SKM-1 (cell line): ENCODE measurements around the gene GLIS1.

Experiments used
- DNase-seq: peaks from one replicate; lab custom pipeline; 2025; ENCODE audit not compliant: unreplicated experiment; lab: John Stamatoyannopoulos, UW

The GLIS1 gene

GRCh38 chr1:53536606-53537005 lies 202.4 kb downstream of the GLIS1 start:
- DNase-seq: no peak

- no peak for DNase-seq
These were observed 203.1 kb downstream of the GLIS1 start for GRCh38 chr1:53535846-53536245.

- DNase-seq: no peak
These were observed 203.7 kb downstream of the GLIS1 start for GRCh38 chr1:53535226-53535625.

- no peak for DNase-seq
These were observed 206.1 kb downstream of the GLIS1 start for GRCh38 chr1:53532912-53533311.

- DNase-seq: no peak
These were observed 206.6 kb downstream of the GLIS1 start for GRCh38 chr1:53532377-53532776.

- no peak for DNase-seq
These were observed 208.4 kb downstream of the GLIS1 start for GRCh38 chr1:53530550-53530949.

- no peak for DNase-seq
These were observed 209.4 kb downstream of the GLIS1 start for GRCh38 chr1:53529555-53529954.

- no peak for DNase-seq
These were observed 211.6 kb downstream of the GLIS1 start for GRCh38 chr1:53527368-53527767.

GRCh38 chr1:53526451-53527101 lies 212.4 kb downstream of the GLIS1 start:
- DNase-seq: no peak

- DNase-seq: no peak
These were observed 213.4 kb downstream of the GLIS1 start for GRCh38 chr1:53525595-53525994.

- no peak for DNase-seq
These were observed 214.3 kb downstream of the GLIS1 start for GRCh38 chr1:53524428-53525375.

GRCh38 chr1:53521924-53522552 lies 216.9 kb downstream of the GLIS1 start:
- DNase-seq: no peak

GRCh38 chr1:53520481-53520880 lies 218.5 kb downstream of the GLIS1 start:
- DNase-seq: no peak

- DNase-seq: no peak
These were observed 219.5 kb downstream of the GLIS1 start for GRCh38 chr1:53519421-53519820.

GRCh38 chr1:53518775-53519174 lies 220.2 kb downstream of the GLIS1 start:
- DNase-seq: no peak

GRCh38 chr1:53517821-53518352 lies 221.1 kb downstream of the GLIS1 start:
- DNase-seq: no peak

- DNase-seq: no peak
These were observed 221.9 kb downstream of the GLIS1 start for GRCh38 chr1:53517109-53517508.

- no peak for DNase-seq
These were observed 222.8 kb downstream of the GLIS1 start for GRCh38 chr1:53516181-53516580.

- DNase-seq: no peak
These were observed 224.5 kb downstream of the GLIS1 start for GRCh38 chr1:53514436-53514835.

- DNase-seq: no peak
These were observed 225.1 kb downstream of the GLIS1 start for GRCh38 chr1:53513846-53514245.
